ENCODE data around the gene VAMP8. TPM values are rescaled to one million over a fixed set of nuclear protein-coding genes. Genes with fewer than 3 reads are reported as not detected.
"Not testable (repeated sequence)": the region's sequence is repeated elsewhere in the genome, so short reads cannot be mapped to it uniquely, and the experiment has no call there.

VAMP8 gene
- polyA plus RNA-seq, 5 donors: 54.6 to 78.1 (median 68.1) TPM

- DNase-seq: no peak
Measured at GRCh38 chr2:85596486-85597143, 19.2 kb downstream of the VAMP8 start.

GRCh38 chr2:85597241-85597640 lies 19.9 kb downstream of the VAMP8 start:
- DNase-seq: no peak

- DNase-seq: no peak
Measured at GRCh38 chr2:85598594-85599340, 21.4 kb downstream of the VAMP8 start.

- DNase-seq: no peak
Measured at GRCh38 chr2:85599468-85600234, 22.3 kb downstream of the VAMP8 start.

GRCh38 chr2:85600235-85600575 lies 22.8 kb downstream of the VAMP8 start:
- no peak for DNase-seq

- DNase-seq: no peak
Measured at GRCh38 chr2:85600951-85601770, 23.8 kb downstream of the VAMP8 start.

GRCh38 chr2:85601771-85602475 lies 24.5 kb downstream of the VAMP8 start:
- DNase-seq: no peak

- peak; percentile 88 to 90 for DNase-seq
Measured at GRCh38 chr2:85602476-85603234, 25.3 kb downstream of the VAMP8 start, which contains the start of gene TMEM150A. Gene TMEM150A (minus strand): TSS chr2:85602698. CDS start chr2:85601948, 750 bp downstream.

- not testable (repeated sequence) for DNase-seq
Measured at GRCh38 chr2:85604133-85604444, 26.7 kb downstream of the VAMP8 start.

- no peak for DNase-seq
Measured at GRCh38 chr2:85604568-85605339, 27.4 kb downstream of the VAMP8 start.

- peak; percentile 84 to 89 for DNase-seq
Measured at GRCh38 chr2:85605406-85606115, 28.2 kb downstream of the VAMP8 start.

- no peak for DNase-seq
Measured at GRCh38 chr2:85606116-85606455, 28.7 kb downstream of the VAMP8 start.

GRCh38 chr2:85607268-85608215 lies 30.2 kb downstream of the VAMP8 start:
- DNase-seq: no peak

GRCh38 chr2:85611217-85611704 lies 33.9 kb downstream of the VAMP8 start:
- no peak for DNase-seq

- peak; percentile 86 to 88 for DNase-seq
Measured at GRCh38 chr2:85611705-85612587, 34.6 kb downstream of the VAMP8 start, which contains the start of gene C2orf68. Gene C2orf68 (minus strand): TSS chr2:85612066. CDS start chr2:85611984, 82 bp downstream.

- DNase-seq: no peak
Measured at GRCh38 chr2:85613717-85614515, 36.5 kb downstream of the VAMP8 start.
